ENCODE measurements around the gene MYL5.

MYL5 gene

GRCh38 chr4:635851-636627 is 38.3 kb upstream of the MYL5 start (continued):
- TF ChIP-seq PRDM6 (tag by site-specific recombination; IDR thresholded peaks at IDR 0.05) (no peak), ZNF23 (tag by site-specific recombination; IDR thresholded peaks at IDR 0.05; ENCODE audit: borderline replicate concordance) (no peak), ZNF747 (tag by site-specific recombination; IDR thresholded peaks at IDR 0.05) (no peak)

GRCh38 chr4:636628-637159 is 37.6 kb upstream of the MYL5 start:
- Histone ChIP-seq H3K4me3 (ENCODE audit: low read depth, low read length) (no peak overlapping the region), H3K27ac (ENCODE audit: extremely low read depth, low read depth, low read length) (no peak overlapping the region), H3K9me3 (ENCODE audit: control insufficient read depth, insufficient read depth, low read depth, low read length) (no peaks in the 10 kb centered on the region), H3K36me3 (ENCODE audit: control insufficient read depth in 2 of 2, insufficient read depth in 1 of 2, low read length in 2 of 2) (no peaks in the 10 kb centered on the region), H3K4me1 (ENCODE audit: control insufficient read depth, insufficient read depth, low read length) (no peaks in the 10 kb centered on the region)
- POLR2A ChIA-PET, result no interaction called here
- CTCF ChIA-PET, result no interaction called here
- no peak for TF ChIP-seq ZNF658 (tag by site-specific recombination; IDR thresholded peaks at IDR 0.05)
- TF ChIP-seq ZNF157 (tag by site-specific recombination; IDR thresholded peaks at IDR 0.05), result no peak
- TF ChIP-seq SP3 (tag by site-specific recombination; IDR thresholded peaks at IDR 0.05), result no peak
- TF ChIP-seq YY2 (tag by site-specific recombination; IDR thresholded peaks at IDR 0.05), result no peak
- TF ChIP-seq ZNF629 (tag by site-specific recombination; IDR thresholded peaks at IDR 0.05), result no peak
- TF ChIP-seq ZNF549 (tag by site-specific recombination; IDR thresholded peaks at IDR 0.05), result no peak
- TF ChIP-seq, protein P1, sequence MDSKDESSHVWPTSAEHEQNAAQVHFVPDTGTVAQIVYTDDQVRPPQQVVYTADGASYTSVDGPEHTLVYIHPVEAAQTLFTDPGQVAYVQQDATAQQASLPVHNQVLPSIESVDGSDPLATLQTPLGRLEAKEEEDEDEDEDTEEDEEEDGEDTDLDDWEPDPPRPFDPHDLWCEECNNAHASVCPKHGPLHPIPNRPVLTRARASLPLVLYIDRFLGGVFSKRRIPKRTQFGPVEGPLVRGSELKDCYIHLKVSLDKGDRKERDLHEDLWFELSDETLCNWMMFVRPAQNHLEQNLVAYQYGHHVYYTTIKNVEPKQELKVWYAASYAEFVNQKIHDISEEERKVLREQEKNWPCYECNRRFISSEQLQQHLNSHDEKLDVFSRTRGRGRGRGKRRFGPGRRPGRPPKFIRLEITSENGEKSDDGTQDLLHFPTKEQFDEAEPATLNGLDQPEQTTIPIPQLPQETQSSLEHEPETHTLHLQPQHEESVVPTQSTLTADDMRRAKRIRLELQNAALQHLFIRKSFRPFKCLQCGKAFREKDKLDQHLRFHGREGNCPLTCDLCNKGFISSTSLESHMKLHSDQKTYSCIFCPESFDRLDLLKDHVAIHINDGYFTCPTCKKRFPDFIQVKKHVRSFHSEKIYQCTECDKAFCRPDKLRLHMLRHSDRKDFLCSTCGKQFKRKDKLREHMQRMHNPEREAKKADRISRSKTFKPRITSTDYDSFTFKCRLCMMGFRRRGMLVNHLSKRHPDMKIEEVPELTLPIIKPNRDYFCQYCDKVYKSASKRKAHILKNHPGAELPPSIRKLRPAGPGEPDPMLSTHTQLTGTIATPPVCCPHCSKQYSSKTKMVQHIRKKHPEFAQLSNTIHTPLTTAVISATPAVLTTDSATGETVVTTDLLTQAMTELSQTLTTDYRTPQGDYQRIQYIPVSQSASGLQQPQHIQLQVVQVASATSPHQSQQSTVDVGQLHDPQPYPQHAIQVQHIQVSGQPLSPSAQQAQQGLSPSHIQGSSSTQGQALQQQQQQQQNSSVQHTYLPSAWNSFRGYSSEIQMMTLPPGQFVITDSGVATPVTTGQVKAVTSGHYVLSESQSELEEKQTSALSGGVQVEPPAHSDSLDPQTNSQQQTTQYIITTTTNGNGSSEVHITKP (tag by site-specific recombination; IDR thresholded peaks at IDR 0.05), result no peak
- no peak for TF ChIP-seq ZBTB20 (tag by site-specific recombination; IDR thresholded peaks at IDR 0.05)
- no peak for TF ChIP-seq AEBP2 (tag by site-specific recombination; IDR thresholded peaks at IDR 0.05; ENCODE audit: borderline replicate concordance)
- TF ChIP-seq ZNF37A (tag by site-specific recombination; IDR thresholded peaks at IDR 0.05), result no peak
- TF ChIP-seq, protein P2, sequence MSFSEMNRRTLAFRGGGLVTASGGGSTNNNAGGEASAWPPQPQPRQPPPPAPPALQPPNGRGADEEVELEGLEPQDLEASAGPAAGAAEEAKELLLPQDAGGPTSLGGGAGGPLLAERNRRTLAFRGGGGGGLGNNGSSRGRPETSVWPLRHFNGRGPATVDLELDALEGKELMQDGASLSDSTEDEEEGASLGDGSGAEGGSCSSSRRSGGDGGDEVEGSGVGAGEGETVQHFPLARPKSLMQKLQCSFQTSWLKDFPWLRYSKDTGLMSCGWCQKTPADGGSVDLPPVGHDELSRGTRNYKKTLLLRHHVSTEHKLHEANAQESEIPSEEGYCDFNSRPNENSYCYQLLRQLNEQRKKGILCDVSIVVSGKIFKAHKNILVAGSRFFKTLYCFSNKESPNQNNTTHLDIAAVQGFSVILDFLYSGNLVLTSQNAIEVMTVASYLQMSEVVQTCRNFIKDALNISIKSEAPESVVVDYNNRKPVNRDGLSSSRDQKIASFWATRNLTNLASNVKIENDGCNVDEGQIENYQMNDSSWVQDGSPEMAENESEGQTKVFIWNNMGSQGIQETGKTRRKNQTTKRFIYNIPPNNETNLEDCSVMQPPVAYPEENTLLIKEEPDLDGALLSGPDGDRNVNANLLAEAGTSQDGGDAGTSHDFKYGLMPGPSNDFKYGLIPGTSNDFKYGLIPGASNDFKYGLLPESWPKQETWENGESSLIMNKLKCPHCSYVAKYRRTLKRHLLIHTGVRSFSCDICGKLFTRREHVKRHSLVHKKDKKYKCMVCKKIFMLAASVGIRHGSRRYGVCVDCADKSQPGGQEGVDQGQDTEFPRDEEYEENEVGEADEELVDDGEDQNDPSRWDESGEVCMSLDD (tag by site-specific recombination; IDR thresholded peaks at IDR 0.05), result no peak
- TF ChIP-seq ZNF23 (tag by site-specific recombination; IDR thresholded peaks at IDR 0.05; ENCODE audit: borderline replicate concordance), result no peak
- no peak for TF ChIP-seq ZNF133 (tag by site-specific recombination; IDR thresholded peaks at IDR 0.05)
- TF ChIP-seq ZSCAN16 (tag by site-specific recombination; IDR thresholded peaks at IDR 0.05), result no peak
- TF ChIP-seq ZNF660 (tag by site-specific recombination; IDR thresholded peaks at IDR 0.05), result no peak
- TF ChIP-seq SCRT2 (tag by site-specific recombination; IDR thresholded peaks at IDR 0.05), result no peak
- TF ChIP-seq ZNF341 (tag by site-specific recombination; IDR thresholded peaks at IDR 0.05; ENCODE audit: low read depth), result no peak

Measured in HEK293 (cell line).